Smooth muscle cell (in vitro differentiated cells): ENCODE data around the gene RNF5. TPM values are rescaled to one million over a fixed set of nuclear protein-coding genes. Genes with fewer than 3 reads are reported as not detected.

ENCODE experiments used
- DNase-seq: peaks from one replicate; lab custom pipeline; 2025; ENCODE audit not compliant: unreplicated experiment; lab: John Stamatoyannopoulos, UW
- H2AFZ ChIP-seq: fragments of 200-600 bp; sonication (generic); 2 replicates; pipeline ENCODE4 v1.6.0; 2016; ENCODE audit warnings: antibody characterized with exemption, low read depth, mild to moderate bottlenecking
- H3F3A ChIP-seq: fragments of 200-600 bp; sonication (generic); 2 replicates; pipeline ENCODE4 v1.6.0; 2017; ENCODE audit warnings: antibody characterized with exemption, low read depth
- H3K27ac ChIP-seq: fragments of 200-600 bp; sonication (generic); 2 replicates; pipeline ENCODE4 v1.5.1; 2016; ENCODE audit warnings: low read depth, mild to moderate bottlenecking
- H3K27me3 ChIP-seq: fragments of 200-600 bp; sonication (generic); 2 replicates; pipeline ENCODE4 v1.6.1; 2016; ENCODE audit warnings: low read depth, mild to moderate bottlenecking
- H3K36me3 ChIP-seq: fragments of 200-600 bp; sonication (generic); 2 replicates; pipeline ENCODE4 v1.5.1; 2016; ENCODE audit warnings: low read depth
- H3K4me1 ChIP-seq: fragments of 200-600 bp; sonication (generic); 2 replicates; pipeline ENCODE4 v1.5.1; 2016; ENCODE audit warnings: low read depth
- H3K4me2 ChIP-seq: fragments of 200-600 bp; sonication (generic); 2 replicates; pipeline ENCODE4 v1.6.0; 2016; ENCODE audit warnings: mild to moderate bottlenecking
- H3K4me3 ChIP-seq: fragments of 200-600 bp; sonication (generic); 2 replicates; pipeline ENCODE4 v1.5.1; 2016; ENCODE audit warnings: mild to moderate bottlenecking
- H3K79me2 ChIP-seq: fragments of 200-600 bp; sonication (generic); 2 replicates; pipeline ENCODE4 v1.6.0; 2016; ENCODE audit warnings: low read depth, mild to moderate bottlenecking
- H3K9ac ChIP-seq: fragments of 200-600 bp; sonication (generic); 2 replicates; pipeline ENCODE4 v1.6.0; 2016; ENCODE audit warnings: low read depth
- H3K9me3 ChIP-seq: fragments of 200-600 bp; sonication (generic); replicated peaks from 2 replicates; pipeline ENCODE4 v1.5.1; 2016; ENCODE audit warnings: low read depth
- H4K20me1 ChIP-seq: fragments of 200-600 bp; sonication (generic); 2 replicates; pipeline ENCODE4 v1.6.0; 2016; ENCODE audit warnings: low read depth
- WGBS: methylation state at CpG from one replicate; pipeline ENCODE4 v1.1.7; 2016; ENCODE audit warnings: low lambda C conversion rate; 5-methylcytosine and 5-hydroxymethylcytosine counted together
- polyA plus RNA-seq: library from polyadenylated mRNA; unstranded; fragments of >200 nt; fragmentation: Nextera tagmentation; extraction: Ambion mirVana; gene quantifications from 2 replicates; pipeline ENCODE4 v1.2.1, GENCODE V29; 2016
- total RNA-seq: library from RNA; depleted of rRNA; stranded (reverse); fragments of >200 nt; gene quantifications from 2 replicates; pipeline ENCODE4 v1.2.3, GENCODE V29; 2014
- TF ChIP-seq, protein P1 (sequence below): fragments of 200-600 bp; sonication (generic); IDR thresholded peaks from 2 replicates; pipeline ENCODE4 v1.5.1; 2017; ENCODE audit warnings: borderline replicate concordance, mild to moderate bottlenecking, antibody characterized with exemption; ENCODE audit not compliant: insufficient read depth, poor library complexity, severe bottlenecking

The RNF5 gene
- total and polyA plus RNA-seq, 2 experiments from 2014 or later, result 49.3 to 75.9 TPM

- Histone ChIP-seq H3K27ac (no peak overlapping the region), H3K4me1 (peaks cover 3% of the 10 kb centered on the region), H3K9ac (no peak overlapping the region), H3K9me3 (no peaks in the 10 kb centered on the region), H3K27me3 (peaks cover 26% of the 10 kb centered on the region), H3F3A (no peaks in the 10 kb centered on the region), H3K79me2 (no peaks in the 10 kb centered on the region), H4K20me1 (no peaks in the 10 kb centered on the region), H3K36me3 (no peaks in the 10 kb centered on the region), H3K4me3 (no peak overlapping the region), H3K4me2 (no peak overlapping the region), H2AFZ (peak overlapping the region; percentile 27)
- DNase-seq, result no peak
- TF ChIP-seq, protein P1, sequence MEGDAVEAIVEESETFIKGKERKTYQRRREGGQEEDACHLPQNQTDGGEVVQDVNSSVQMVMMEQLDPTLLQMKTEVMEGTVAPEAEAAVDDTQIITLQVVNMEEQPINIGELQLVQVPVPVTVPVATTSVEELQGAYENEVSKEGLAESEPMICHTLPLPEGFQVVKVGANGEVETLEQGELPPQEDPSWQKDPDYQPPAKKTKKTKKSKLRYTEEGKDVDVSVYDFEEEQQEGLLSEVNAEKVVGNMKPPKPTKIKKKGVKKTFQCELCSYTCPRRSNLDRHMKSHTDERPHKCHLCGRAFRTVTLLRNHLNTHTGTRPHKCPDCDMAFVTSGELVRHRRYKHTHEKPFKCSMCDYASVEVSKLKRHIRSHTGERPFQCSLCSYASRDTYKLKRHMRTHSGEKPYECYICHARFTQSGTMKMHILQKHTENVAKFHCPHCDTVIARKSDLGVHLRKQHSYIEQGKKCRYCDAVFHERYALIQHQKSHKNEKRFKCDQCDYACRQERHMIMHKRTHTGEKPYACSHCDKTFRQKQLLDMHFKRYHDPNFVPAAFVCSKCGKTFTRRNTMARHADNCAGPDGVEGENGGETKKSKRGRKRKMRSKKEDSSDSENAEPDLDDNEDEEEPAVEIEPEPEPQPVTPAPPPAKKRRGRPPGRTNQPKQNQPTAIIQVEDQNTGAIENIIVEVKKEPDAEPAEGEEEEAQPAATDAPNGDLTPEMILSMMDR, result no peak
- WGBS, result 43% methylated on average over 4 of the region's 4 CpGs
These were observed 31.5 kb upstream of the RNF5 start for GRCh38 chr6:32146687-32147086.

DNA sequence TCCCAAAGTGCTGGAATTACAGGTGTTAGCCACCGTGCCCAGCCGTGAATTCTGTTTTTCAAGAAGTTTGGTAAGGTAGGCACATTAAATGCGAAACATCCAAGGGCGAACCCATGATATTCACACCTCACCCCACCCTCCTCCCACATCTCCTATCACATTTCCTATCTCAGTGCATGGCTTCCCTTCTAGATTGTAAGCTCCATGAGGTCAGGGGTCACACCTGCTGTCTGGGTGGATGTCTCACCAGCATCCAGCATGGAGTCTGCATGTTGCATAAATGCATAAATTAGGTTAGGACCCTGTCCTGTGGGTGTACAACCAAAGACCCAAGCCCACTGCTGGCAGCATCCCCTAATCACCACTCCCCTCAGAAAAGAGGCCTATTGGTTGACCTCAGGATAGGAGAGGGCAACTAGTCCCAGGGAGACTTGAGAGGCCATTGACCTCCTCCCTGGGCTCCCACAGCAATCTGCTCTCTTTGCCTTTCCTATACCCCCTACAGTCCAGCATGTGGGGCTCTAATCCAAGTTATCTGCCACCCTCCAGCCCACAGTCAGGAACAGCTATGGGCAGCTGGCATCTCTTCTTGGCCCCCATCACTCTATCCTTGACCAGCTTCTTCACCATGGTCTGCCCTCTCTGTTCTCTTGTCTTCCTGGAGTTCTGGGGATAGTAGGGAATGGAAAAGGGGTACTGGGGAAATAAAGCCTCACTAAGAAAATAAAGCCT lies 30.6 kb upstream of the RNF5 start:
- Histone ChIP-seq H2AFZ (no peak overlapping the region), H3K4me1 (peaks cover 10% of the 10 kb centered on the region), H4K20me1 (no peaks in the 10 kb centered on the region), H3K27ac (no peak overlapping the region), H3K36me3 (no peaks in the 10 kb centered on the region), H3K9ac (no peak overlapping the region), H3K27me3 (peaks cover 26% of the 10 kb centered on the region), H3K4me2 (no peak overlapping the region), H3K4me3 (no peak overlapping the region), H3K9me3 (no peaks in the 10 kb centered on the region), H3K79me2 (no peaks in the 10 kb centered on the region), H3F3A (no peaks in the 10 kb centered on the region)
- TF ChIP-seq, protein P1, result no peak
- no peak for DNase-seq
- WGBS, result 97% methylated on average over 4 of the region's 4 CpGs

- TF ChIP-seq, protein P1, result peak; percentile 17
- Histone ChIP-seq H3K36me3 (no peaks in the 10 kb centered on the region), H3K79me2 (no peaks in the 10 kb centered on the region), H4K20me1 (no peaks in the 10 kb centered on the region), H3K4me3 (peak overlapping the region; percentile 34), H3K9ac (no peak overlapping the region), H3K4me1 (peaks cover 12% of the 10 kb centered on the region), H3K9me3 (no peaks in the 10 kb centered on the region), H3F3A (no peaks in the 10 kb centered on the region), H2AFZ (peak overlapping the region; percentile 58), H3K27me3 (peaks cover 26% of the 10 kb centered on the region), H3K27ac (no peak overlapping the region), H3K4me2 (peak overlapping the region; percentile 52)
- 41% methylated on average over 39 of the region's 39 CpGs for WGBS
- no peak for DNase-seq
These were observed 29.7 kb upstream of the RNF5 start for GRCh38 chr6:32148289-32149091.
